ENCODE results near the gene COMTD1. TPM values are rescaled to one million over a fixed set of nuclear protein-coding genes. Genes with fewer than 3 reads are reported as not detected.
"Not testable (repeated sequence)": the region's sequence is repeated elsewhere in the genome, so short reads cannot be mapped to it uniquely, and the experiment has no call there.

COMTD1 gene
- total RNA-seq, 2 experiments from 2014 or later = 37.7 to 47.2 TPM

DNA sequence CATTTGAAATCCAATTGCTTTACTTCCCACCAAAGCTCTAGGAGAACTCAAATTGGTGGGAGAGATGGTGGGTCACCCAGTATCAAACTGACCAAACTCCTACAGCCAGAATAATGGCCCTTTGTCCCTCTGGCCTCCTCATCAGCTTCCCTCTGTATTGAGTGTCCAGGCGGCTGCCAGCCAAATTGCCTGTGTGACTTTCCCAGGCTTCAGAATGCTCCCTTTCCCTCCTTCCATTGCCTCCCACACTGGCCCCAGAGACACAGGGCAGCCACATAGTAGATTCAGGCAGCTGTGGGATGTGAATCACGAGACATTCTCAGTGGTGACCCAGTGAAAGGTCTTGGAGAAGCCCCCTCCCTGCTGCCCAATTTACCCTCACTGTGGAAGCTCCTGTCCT is 37.9 kb downstream of the COMTD1 start:
- BruUV-seq (replicated peaks) = no TSS peak
- no peak overlapping the region for H2AFZ ChIP-seq (ENCODE audit: low read length)
- TF ChIP-seq, protein P1, sequence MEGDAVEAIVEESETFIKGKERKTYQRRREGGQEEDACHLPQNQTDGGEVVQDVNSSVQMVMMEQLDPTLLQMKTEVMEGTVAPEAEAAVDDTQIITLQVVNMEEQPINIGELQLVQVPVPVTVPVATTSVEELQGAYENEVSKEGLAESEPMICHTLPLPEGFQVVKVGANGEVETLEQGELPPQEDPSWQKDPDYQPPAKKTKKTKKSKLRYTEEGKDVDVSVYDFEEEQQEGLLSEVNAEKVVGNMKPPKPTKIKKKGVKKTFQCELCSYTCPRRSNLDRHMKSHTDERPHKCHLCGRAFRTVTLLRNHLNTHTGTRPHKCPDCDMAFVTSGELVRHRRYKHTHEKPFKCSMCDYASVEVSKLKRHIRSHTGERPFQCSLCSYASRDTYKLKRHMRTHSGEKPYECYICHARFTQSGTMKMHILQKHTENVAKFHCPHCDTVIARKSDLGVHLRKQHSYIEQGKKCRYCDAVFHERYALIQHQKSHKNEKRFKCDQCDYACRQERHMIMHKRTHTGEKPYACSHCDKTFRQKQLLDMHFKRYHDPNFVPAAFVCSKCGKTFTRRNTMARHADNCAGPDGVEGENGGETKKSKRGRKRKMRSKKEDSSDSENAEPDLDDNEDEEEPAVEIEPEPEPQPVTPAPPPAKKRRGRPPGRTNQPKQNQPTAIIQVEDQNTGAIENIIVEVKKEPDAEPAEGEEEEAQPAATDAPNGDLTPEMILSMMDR (conservative IDR thresholded peaks at IDR 0.05; ENCODE audit: low read length) = no peak
- no peak for TF ChIP-seq EZH2phosphoT487 (IDR thresholded peaks at IDR 0.05; ENCODE audit: borderline replicate concordance, low read depth, low read length)
- no peak overlapping the region for H3K27ac ChIP-seq (ENCODE audit: low read depth, low read length, poor library complexity, severe bottlenecking)
- no peaks in the 10 kb centered on the region for H4K20me1 ChIP-seq (ENCODE audit: insufficient read depth, low read length)
- no peaks in the 10 kb centered on the region for H3K9me2 ChIP-seq (ENCODE audit: insufficient read depth, low read length)
- no peaks in the 10 kb centered on the region for H3K9me3 ChIP-seq (ENCODE audit: low read length)
- CTCF ChIA-PET (ENCODE audit: unreplicated experiment) = no interaction called here
- DNase-seq (ENCODE audit: low spot score) = no peak
- no peak overlapping the region for H3K4me3 ChIP-seq (ENCODE audit: low read depth, low read length, poor library complexity, severe bottlenecking)
- no peak overlapping the region for H3K4me2 ChIP-seq (ENCODE audit: low read length)
- H3K4me1 ChIP-seq (ENCODE audit: insufficient read depth, low read length, poor library complexity, severe bottlenecking) = no peaks in the 10 kb centered on the region
- H3K79me2 ChIP-seq (ENCODE audit: insufficient read depth, low read depth, low read length) = no peaks in the 10 kb centered on the region
- H3K36me3 ChIP-seq (ENCODE audit: insufficient read depth, low read length) = no peaks in the 10 kb centered on the region
- POLR2A ChIA-PET = interaction anchor here (0.7 to 4.2 kb wide), 4 partner anchors 9 to 25 kb away, joined by 3 to 14 read pairs (median 4); partner anchors contain the start of gene VDAC2
- intact Hi-C loops (cut with micrococcal nuclease; ENCODE audit: unreplicated experiment) = no loop called here

DNA sequence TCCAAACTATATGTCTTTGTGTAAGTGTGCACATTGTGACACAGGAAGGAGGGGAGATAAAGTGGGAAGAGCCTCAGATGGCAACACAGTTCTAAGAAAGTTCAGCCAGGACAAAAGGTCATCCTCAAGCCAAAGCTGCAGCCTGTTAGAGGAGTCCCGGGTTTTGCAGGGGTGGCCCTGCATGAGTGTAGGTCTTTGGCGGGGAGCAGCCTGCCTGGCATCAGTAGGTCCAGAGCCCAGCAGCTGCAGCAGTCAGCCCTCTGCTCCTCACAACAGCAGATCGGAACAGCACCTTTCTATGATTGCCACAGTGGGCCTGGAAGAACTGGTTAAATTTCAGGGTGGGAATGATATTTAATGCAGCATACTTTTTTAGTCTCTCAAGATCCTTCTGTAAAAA is 38.7 kb downstream of the COMTD1 start:
- DNase-seq (ENCODE audit: low spot score) = no peak
- BruUV-seq (replicated peaks) = no TSS peak
- H3K4me3 ChIP-seq (ENCODE audit: low read depth, low read length, poor library complexity, severe bottlenecking) = no peak overlapping the region
- H3K79me2 ChIP-seq (ENCODE audit: insufficient read depth, low read depth, low read length) = no peaks in the 10 kb centered on the region
- no peaks in the 10 kb centered on the region for H4K20me1 ChIP-seq (ENCODE audit: insufficient read depth, low read length)
- H3K9me3 ChIP-seq (ENCODE audit: low read length) = no peaks in the 10 kb centered on the region
- ChIA-PET POLR2A (no interaction called here), CTCF (ENCODE audit: unreplicated experiment) (no interaction called here)
- no peaks in the 10 kb centered on the region for H3K4me1 ChIP-seq (ENCODE audit: insufficient read depth, low read length, poor library complexity, severe bottlenecking)
- H3K36me3 ChIP-seq (ENCODE audit: insufficient read depth, low read length) = no peaks in the 10 kb centered on the region
- no peak overlapping the region for H3K27ac ChIP-seq (ENCODE audit: low read depth, low read length, poor library complexity, severe bottlenecking)
- no peak for TF ChIP-seq EZH2phosphoT487 (IDR thresholded peaks at IDR 0.05; ENCODE audit: borderline replicate concordance, low read depth, low read length)
- TF ChIP-seq, protein P1 (conservative IDR thresholded peaks at IDR 0.05; ENCODE audit: low read length) = no peak
- H2AFZ ChIP-seq (ENCODE audit: low read length) = no peak overlapping the region
- intact Hi-C loops (cut with micrococcal nuclease; ENCODE audit: unreplicated experiment) = no loop called here
- no peaks in the 10 kb centered on the region for H3K9me2 ChIP-seq (ENCODE audit: insufficient read depth, low read length)
- no peak overlapping the region for H3K4me2 ChIP-seq (ENCODE audit: low read length)

DNA sequence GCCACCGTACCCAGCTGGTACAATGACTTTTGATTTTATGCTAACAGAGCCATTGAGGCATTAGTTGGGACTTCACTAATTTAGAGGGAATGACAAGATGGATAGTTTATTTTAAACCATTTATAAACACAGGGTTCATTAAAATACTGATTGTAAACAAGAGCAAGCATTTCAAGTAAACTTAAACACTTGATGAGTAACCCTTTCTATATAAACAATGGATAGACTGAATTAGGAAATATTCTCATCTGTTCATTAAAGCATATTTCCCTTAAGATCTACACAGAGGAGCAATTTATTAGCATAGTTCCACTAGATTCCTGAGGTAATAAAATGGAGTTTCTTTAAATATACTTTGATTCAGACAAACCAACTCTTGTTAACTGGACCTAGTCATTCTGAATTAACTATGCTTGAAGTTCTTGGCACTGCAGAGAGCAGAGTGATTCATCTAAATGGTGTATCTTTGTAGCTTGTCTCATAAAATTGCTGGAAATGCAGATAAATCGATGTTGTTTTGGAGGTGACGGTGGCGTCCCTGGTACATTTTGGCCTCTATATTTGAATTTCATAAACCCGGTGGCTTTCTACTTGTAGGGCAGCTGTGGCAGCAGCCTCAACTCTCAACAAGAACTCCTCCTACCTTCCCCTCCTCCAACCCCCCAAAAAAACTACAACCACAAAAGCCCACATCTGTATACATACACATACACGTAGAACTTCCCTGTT is 40.6 kb downstream of the COMTD1 start:
- no peaks in the 10 kb centered on the region for H3K4me1 ChIP-seq (ENCODE audit: insufficient read depth, low read length, poor library complexity, severe bottlenecking)
- no peak overlapping the region for H3K27ac ChIP-seq (ENCODE audit: low read depth, low read length, poor library complexity, severe bottlenecking)
- ChIA-PET POLR2A (no interaction called here), CTCF (ENCODE audit: unreplicated experiment) (no interaction called here)
- no peak for TF ChIP-seq EZH2phosphoT487 (IDR thresholded peaks at IDR 0.05; ENCODE audit: borderline replicate concordance, low read depth, low read length)
- TF ChIP-seq, protein P1 (conservative IDR thresholded peaks at IDR 0.05; ENCODE audit: low read length) = no peak
- no peak overlapping the region for H2AFZ ChIP-seq (ENCODE audit: low read length)
- no peak overlapping the region for H3K4me3 ChIP-seq (ENCODE audit: low read depth, low read length, poor library complexity, severe bottlenecking)
- H3K36me3 ChIP-seq (ENCODE audit: insufficient read depth, low read length) = no peaks in the 10 kb centered on the region
- no peak for DNase-seq (ENCODE audit: low spot score)
- intact Hi-C loops (cut with micrococcal nuclease; ENCODE audit: unreplicated experiment) = no loop called here
- no peaks in the 10 kb centered on the region for H3K9me2 ChIP-seq (ENCODE audit: insufficient read depth, low read length)
- no peaks in the 10 kb centered on the region for H3K79me2 ChIP-seq (ENCODE audit: insufficient read depth, low read depth, low read length)
- H3K4me2 ChIP-seq (ENCODE audit: low read length) = no peak overlapping the region
- no peaks in the 10 kb centered on the region for H3K9me3 ChIP-seq (ENCODE audit: low read length)
- no TSS peak for BruUV-seq (replicated peaks)
- H4K20me1 ChIP-seq (ENCODE audit: insufficient read depth, low read length) = no peaks in the 10 kb centered on the region

DNA sequence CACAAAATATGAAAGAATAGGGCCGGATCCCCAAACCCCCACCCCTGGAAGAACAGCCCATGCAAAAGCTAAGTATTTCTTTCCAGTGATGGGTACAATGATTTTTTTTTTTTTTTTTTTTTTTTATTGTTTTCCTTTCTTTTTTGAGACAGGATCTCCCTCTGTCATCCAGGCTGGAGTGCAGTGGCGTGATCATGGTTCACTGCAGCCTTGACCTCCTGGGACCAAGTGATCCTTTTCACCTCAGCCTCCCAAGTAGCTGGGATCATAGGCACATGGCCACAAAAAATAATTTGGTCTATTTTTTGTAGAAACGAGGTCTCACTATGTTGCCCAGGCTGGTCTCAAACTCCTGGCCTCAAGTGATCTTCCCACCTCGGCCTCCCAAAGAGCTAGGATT is 41.1 kb downstream of the COMTD1 start:
- DNase-seq (ENCODE audit: low spot score); H2AFZ ChIP-seq (ENCODE audit: low read length); H3K9me2 ChIP-seq (ENCODE audit: insufficient read depth, low read length); H3K36me3 ChIP-seq (ENCODE audit: insufficient read depth, low read length); H4K20me1 ChIP-seq (ENCODE audit: insufficient read depth, low read length); H3K79me2 ChIP-seq (ENCODE audit: insufficient read depth, low read depth, low read length); CTCF ChIA-PET (ENCODE audit: unreplicated experiment); POLR2A ChIA-PET; H3K9me3 ChIP-seq (ENCODE audit: low read length); H3K4me1 ChIP-seq (ENCODE audit: insufficient read depth, low read length, poor library complexity, severe bottlenecking); intact Hi-C loops (cut with micrococcal nuclease; ENCODE audit: unreplicated experiment); H3K4me2 ChIP-seq (ENCODE audit: low read length); H3K4me3 ChIP-seq (ENCODE audit: low read depth, low read length, poor library complexity, severe bottlenecking); H3K27ac ChIP-seq (ENCODE audit: low read depth, low read length, poor library complexity, severe bottlenecking); BruUV-seq (replicated peaks): not testable (repeated sequence)
